H1 (cell line): ENCODE measurements around the gene HES1.

Source experiments
- CEBPB ChIP-seq: IDR thresholded peaks from 2 replicates; pipeline ENCODE4 v1.6.1; 2012; ENCODE audit warnings: low read depth, low read length
- CTCF ChIP-seq, 3 experiments: IDR thresholded peaks; 1 replicate in 2 of 3; 2 replicates in 1 of 3; pipeline versions ENCODE4 v1.5.1 to v1.6.1; 2011; ENCODE audit warnings: low read length in 3 of 3, mild to moderate bottlenecking in 3 of 3, inconsistent platforms in 2 of 3, low read depth in 1 of 3, moderate library complexity in 1 of 3; ENCODE audit not compliant: insufficient read depth in 1 of 3; ENCODE audit errors: control extremely low read depth in 1 of 3
- EP300 ChIP-seq, 2 experiments: IDR thresholded peaks; 1 replicate in 1 of 2; 2 replicates in 1 of 2; pipeline ENCODE4 v1.6.1; 2011 to 2012; ENCODE audit warnings: low read depth in 2 of 2, low read length in 2 of 2, mild to moderate bottlenecking in 2 of 2, borderline replicate concordance in 1 of 2, inconsistent platforms in 1 of 2, moderate library complexity in 1 of 2
- EZH2 ChIP-seq: fragments of 200-600 bp; sonication (generic); IDR thresholded peaks from 2 replicates; pipeline ENCODE4 v1.7.1; 2012; ENCODE audit warnings: low read depth, mild to moderate bottlenecking, moderate library complexity, low read length, inconsistent platforms; ENCODE audit not compliant: severe bottlenecking
- JUN ChIP-seq: IDR thresholded peaks from 2 replicates; pipeline ENCODE4 v1.6.1; 2011; ENCODE audit warnings: low read depth, mild to moderate bottlenecking, improper control_type of control experiment, low read length
- POLR2A ChIP-seq, 2 experiments: IDR thresholded peaks; 1 replicate in 1 of 2; 2 replicates in 1 of 2; pipeline ENCODE4 v1.6.1; 2011; ENCODE audit warnings: low read depth in 2 of 2, low read length in 2 of 2, mild to moderate bottlenecking in 2 of 2; ENCODE audit errors: control extremely low read depth in 1 of 2
- POLR2AphosphoS5 ChIP-seq: IDR thresholded peaks from 2 replicates; pipeline ENCODE4 v1.6.1; 2011; ENCODE audit warnings: low read depth, low read length
- RAD21 ChIP-seq, 2 experiments: IDR thresholded peaks in 1 of 2; conservative IDR thresholded peaks in 1 of 2; 2 replicates each; pipeline ENCODE4 v1.6.1; 2011; ENCODE audit warnings: low read depth in 2 of 2, low read length in 2 of 2, improper control_type of control experiment in 1 of 2, inconsistent platforms in 1 of 2, mild to moderate bottlenecking in 1 of 2, moderate library complexity in 1 of 2
- RFX5 ChIP-seq: IDR thresholded peaks from 2 replicates; pipeline ENCODE4 v1.6.1; 2011; ENCODE audit warnings: low read depth, low read length, improper control_type of control experiment, borderline replicate concordance
- TAF1 ChIP-seq: IDR thresholded peaks from 2 replicates; pipeline ENCODE4 v1.6.1; 2011; ENCODE audit warnings: mild to moderate bottlenecking, low read depth, low read length
- USF2 ChIP-seq: IDR thresholded peaks from 2 replicates; pipeline ENCODE4 v1.6.1; 2011; ENCODE audit warnings: low read length, improper control_type of control experiment
- YY1 ChIP-seq: IDR thresholded peaks from 2 replicates; pipeline ENCODE4 v1.6.1; 2011; ENCODE audit warnings: low read depth, mild to moderate bottlenecking, low read length

DNA sequence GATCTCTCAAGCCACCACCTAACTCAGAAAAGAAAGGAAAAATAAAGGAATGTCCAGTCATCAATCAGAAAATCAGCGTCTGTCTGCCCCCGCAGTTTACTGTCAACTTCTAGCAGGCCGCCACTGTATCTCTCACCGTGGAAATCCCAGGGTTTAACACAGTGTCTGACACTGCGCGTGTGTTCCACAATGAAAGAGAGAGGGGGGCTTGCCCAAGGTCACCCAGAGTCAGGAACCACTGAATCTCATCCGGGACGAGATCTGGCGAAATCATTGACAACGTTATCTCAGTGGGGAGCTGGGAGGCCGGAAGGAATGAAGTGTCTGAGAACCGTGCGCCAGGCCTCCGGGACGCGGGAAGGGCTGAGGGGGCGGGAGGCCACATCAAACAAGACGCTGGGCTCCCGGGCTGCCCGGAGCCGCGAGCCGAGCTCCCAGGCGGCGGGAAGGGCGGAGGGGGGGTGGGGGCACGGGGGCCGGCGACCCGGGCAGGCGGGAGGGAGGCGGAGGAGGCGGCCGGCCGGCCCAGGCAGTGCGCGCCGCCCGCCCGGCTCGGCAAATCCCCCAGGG, 2.2 kb upstream of the HES1 start:
- TF ChIP-seq CTCF (IDR thresholded peaks at IDR 0.05; ENCODE audit: control extremely low read depth in 1 of 3, insufficient read depth in 1 of 3, low read depth in 1 of 3, low read length in 3 of 3) = no peak
- TF ChIP-seq POLR2AphosphoS5 = 0 out of 2 replicates have a peak, but pooled peaks have one; percentile 16
- TF ChIP-seq POLR2A (IDR thresholded peaks at IDR 0.05; ENCODE audit: control extremely low read depth in 1 of 2, low read depth in 2 of 2, low read length in 2 of 2) = no peak
- TF ChIP-seq JUN = no peak
- no peak for TF ChIP-seq EP300 (IDR thresholded peaks at IDR 0.05; ENCODE audit: borderline replicate concordance in 1 of 2, low read depth in 2 of 2, low read length in 2 of 2)
- TF ChIP-seq TAF1 = no peak; the same call in 1 of the 2 replicates
- no peak for TF ChIP-seq EZH2
- TF ChIP-seq RFX5 = no peak
- TF ChIP-seq USF2 = no peak
- TF ChIP-seq YY1 = no peak
- no peak for TF ChIP-seq RAD21 (IDR thresholded peaks at IDR 0.05 in 1 of 2, conservative IDR thresholded peaks at IDR 0.05 in 1 of 2; ENCODE audit: low read depth in 2 of 2, low read length in 2 of 2)
- TF ChIP-seq CEBPB = no peak
